Lower lobe of right lung (tissue), 2 donors: ENCODE results near the gene WDR3. TPM values are rescaled to one million over a fixed set of nuclear protein-coding genes. Genes with fewer than 3 reads are reported as not detected.

Experiments used
- ATAC-seq, 2 donors: fragments of 200-7000 bp; cut with Tn5 transposase; one replicate each; pipeline ENCODE4 v1.9.1; 2020 to 2022; ENCODE audit warnings: mild to moderate bottlenecking in 2 of 2, moderate library complexity in 2 of 2
- DNase-seq: peaks from one replicate; pipeline ENCODE4 v3.0.0-alpha.2; 2020
- H3K27ac ChIP-seq: fragments of 200-600 bp; one replicate; pipeline ENCODE4 v1.8.0; 2022
- H3K27me3 ChIP-seq: fragments of 200-600 bp; one replicate; pipeline ENCODE4 v1.8.0; 2022; ENCODE audit warnings: low read depth
- H3K36me3 ChIP-seq: fragments of 200-600 bp; one replicate; pipeline ENCODE4 v1.8.0; 2022; ENCODE audit warnings: mild to moderate bottlenecking
- H3K4me1 ChIP-seq: fragments of 200-600 bp; one replicate; pipeline ENCODE4 v1.8.0; 2022
- H3K4me3 ChIP-seq: fragments of 200-600 bp; one replicate; pipeline ENCODE4 v1.8.0; 2022; ENCODE audit warnings: mild to moderate bottlenecking
- H3K9me3 ChIP-seq: fragments of 200-600 bp; one replicate; pipeline ENCODE4 v1.8.0; 2022
- CTCF ChIP-seq: fragments of 200-600 bp; IDR thresholded peaks from one replicate; pipeline ENCODE4 v1.8.0; 2022; ENCODE audit warnings: antibody characterized with exemption, mild to moderate bottlenecking
- intact Hi-C: fragments of 100-400 bp; cut with DNase I; formaldehyde crosslinking; loops from one replicate; pipeline ENCODE4 v1.11.0; 2022
- total RNA-seq: library from RNA; stranded (reverse); fragmentation: NEBNext Ultra II Directional; extraction: Animal tissue kit (Norgen Biotek cat#: 25700); gene quantifications from one replicate; pipeline ENCODE4 v1.2.1, GENCODE V29; 2021
- donor health status: DM: no; HTN: yes; CAD: no; lungs with severe emphysema.

WDR3 gene
- total RNA-seq, 1 donor from 2014 or later = 19.3 TPM

GRCh38 chr1:117985239-117985638 is 55.7 kb downstream of the WDR3 start:
- no peak for ATAC-seq

GRCh38 chr1:117985973-117986372 is 56.4 kb downstream of the WDR3 start:
- Histone ChIP-seq H3K4me3 (no peak overlapping the region), H3K27ac (no peak overlapping the region), H3K9me3 (no peaks in the 10 kb centered on the region), H3K27me3 (no peaks in the 10 kb centered on the region), H3K36me3 (no peaks in the 10 kb centered on the region), H3K4me1 (no peaks in the 10 kb centered on the region)
- intact Hi-C loops = no loop called here
- no peak for ATAC-seq
- DNase-seq = no peak
- no peak for TF ChIP-seq CTCF

More at GRCh38 chr1:117985239-117985638, 55.7 kb downstream of the WDR3 start:
- no peak for DNase-seq
- Histone ChIP-seq H3K9me3 (no peaks in the 10 kb centered on the region), H3K27me3 (no peaks in the 10 kb centered on the region), H3K4me3 (no peak overlapping the region), H3K27ac (no peak overlapping the region), H3K4me1 (no peaks in the 10 kb centered on the region), H3K36me3 (no peaks in the 10 kb centered on the region)
- no peak for TF ChIP-seq CTCF
- intact Hi-C loops = no loop called here

DNA sequence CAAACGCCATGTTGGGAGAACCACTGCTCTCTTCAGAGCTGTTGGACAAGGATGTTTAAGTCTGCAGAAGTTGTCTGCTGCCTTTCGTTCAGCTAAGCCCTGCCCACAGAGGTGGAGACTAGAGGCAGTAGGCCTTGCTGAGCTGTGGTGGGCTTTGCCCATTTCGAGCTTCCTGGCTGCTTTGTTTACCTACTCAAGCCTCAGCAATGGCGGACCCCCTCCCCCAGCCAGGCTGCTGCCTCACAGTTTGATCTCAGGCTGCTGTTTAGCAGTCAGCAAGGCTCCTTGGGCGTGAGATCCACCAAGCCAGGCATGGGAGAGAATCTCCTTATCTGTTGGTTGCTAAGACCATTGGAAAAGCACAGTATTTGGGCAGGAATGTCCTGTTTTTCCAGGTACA is 74.8 kb downstream of the WDR3 start:
- no peaks in the 10 kb centered on the region for H3K9me3 ChIP-seq
- intact Hi-C loops = no loop called here
- no peak for TF ChIP-seq CTCF
- H3K4me3 ChIP-seq = no peak overlapping the region
- H3K36me3 ChIP-seq = no peaks in the 10 kb centered on the region
- no peaks in the 10 kb centered on the region for H3K4me1 ChIP-seq
- H3K27me3 ChIP-seq = no peaks in the 10 kb centered on the region
- no peak overlapping the region for H3K27ac ChIP-seq
- DNase-seq (no peak), ATAC-seq (no peak)

- H3K9me3 ChIP-seq = no peaks in the 10 kb centered on the region
- intact Hi-C loops = no loop called here
- H3K27ac ChIP-seq = no peak overlapping the region
- H3K27me3 ChIP-seq = no peaks in the 10 kb centered on the region
- no peak overlapping the region for H3K4me3 ChIP-seq
- no peak for DNase-seq
- no peaks in the 10 kb centered on the region for H3K36me3 ChIP-seq
- no peak for TF ChIP-seq CTCF
- no peaks in the 10 kb centered on the region for H3K4me1 ChIP-seq
- no peak for ATAC-seq
These were observed 77.9 kb downstream of the WDR3 start for GRCh38 chr1:118007391-118007790.

- DNase-seq (no peak), ATAC-seq (no peak)
- Histone ChIP-seq H3K4me1 (no peaks in the 10 kb centered on the region), H3K27me3 (no peaks in the 10 kb centered on the region), H3K27ac (no peak overlapping the region), H3K36me3 (no peaks in the 10 kb centered on the region), H3K4me3 (no peak overlapping the region), H3K9me3 (no peaks in the 10 kb centered on the region)
- intact Hi-C loops = no loop called here
- TF ChIP-seq CTCF = no peak
These were observed 78.5 kb downstream of the WDR3 start for GRCh38 chr1:118008011-118008410.

- no peak overlapping the region for H3K27ac ChIP-seq
- DNase-seq (no peak), ATAC-seq (no peak)
- TF ChIP-seq CTCF = no peak
- no peak overlapping the region for H3K4me3 ChIP-seq
- H3K36me3 ChIP-seq = no peaks in the 10 kb centered on the region
- intact Hi-C loops = no loop called here
- H3K9me3 ChIP-seq = no peaks in the 10 kb centered on the region
- no peaks in the 10 kb centered on the region for H3K27me3 ChIP-seq
- H3K4me1 ChIP-seq = no peaks in the 10 kb centered on the region
These were observed 83.1 kb downstream of the WDR3 start for GRCh38 chr1:118012515-118013124.
